Ovary (tissue), 3 donors: Measurements from ENCODE around the gene SVOP.
"Not testable (repeated sequence)": the region's sequence is repeated elsewhere in the genome, so short reads cannot be mapped to it uniquely, and the experiment has no call there.

Experiments
- CTCF ChIP-seq, 3 donors: fragments of 450-650 bp in 2 of 3; fragments of 200-600 bp in 1 of 3; IDR thresholded peaks; one replicate each; pipeline versions ENCODE4 v1.5.1 to v1.8.0; 2016 to 2022; ENCODE audit warnings: antibody characterized with exemption in 3 of 3, mild to moderate bottlenecking in 1 of 3
- EP300 ChIP-seq: sonication (generic); formaldehyde crosslinking; IDR thresholded peaks from one replicate; pipeline ENCODE4 v1.6.1; 2017; ENCODE audit warnings: antibody characterized with exemption
- POLR2A ChIP-seq: fragments of 450-650 bp; IDR thresholded peaks from one replicate; pipeline ENCODE4 v1.6.1; 2017; ENCODE audit warnings: antibody characterized with exemption, mild to moderate bottlenecking, moderate library complexity
- donor health status: DM: no; HTN: no; CAD: no.

- TF ChIP-seq POLR2A; CTCF (IDR thresholded peaks at IDR 0.05); EP300: not testable (repeated sequence)
Observed at GRCh38 chr12:108859141-108859922, 161.5 kb downstream of the SVOP start.
